Measurements from ENCODE around the gene UPK2. TPM values are rescaled to one million over a fixed set of nuclear protein-coding genes. Genes with fewer than 3 reads are reported as not detected.

Gene UPK2
- not detected in 2 replicates for total RNA-seq

GRCh38 chr11:118956094-118956846 is at the start of gene UPK2:
Gene UPK2, plus strand, starts transcription at chr11:118956298. Its CDS starts 53 bp downstream, at chr11:118956351.

GRCh38 chr11:118971646-118972045 is 15.5 kb downstream of the UPK2 start, which contains the start of gene FOXR1:
Gene FOXR1, plus strand, starts transcription at chr11:118971761. Its CDS starts 171 bp downstream, at chr11:118971932.

GRCh38 chr11:118997627-118998387 is 41.7 kb downstream of the UPK2 start, which contains the start of gene CENATAC:
Gene CENATAC, plus strand, starts transcription at chr11:118998138. Its CDS starts 60 bp downstream, at chr11:118998198.

Other genes with a start within 250 kb of the UPK2 start
- 74.2 and 104 TPM in 2 replicates for gene DDX6, start 165.1 kb upstream of the UPK2 start, total RNA-seq
- not detected in 2 replicates for gene CXCR5, start 72.4 kb upstream of the UPK2 start, total RNA-seq
- 20.8 and 29.3 TPM in 2 replicates for gene BCL9L, start 30.4 kb upstream of the UPK2 start, total RNA-seq
- not detected in 2 replicates for gene FOXR1, start 15.5 kb downstream of the UPK2 start, total RNA-seq
- gene CENATAC, start 41.8 kb downstream of the UPK2 start, total RNA-seq = 20.6 and 21.8 TPM in 2 replicates
- gene RPS25, start 62.0 kb downstream of the UPK2 start, total RNA-seq = 746 and 870 TPM in 2 replicates
- gene TRAPPC4, start 62.5 kb downstream of the UPK2 start, total RNA-seq = 112 and 118 TPM in 2 replicates
- gene SLC37A4, start 74.6 kb downstream of the UPK2 start, total RNA-seq = 6.0 and 7.3 TPM in 2 replicates
- gene HYOU1, start 100.9 kb downstream of the UPK2 start, total RNA-seq = 126 and 138 TPM in 2 replicates
- 30.7 and 31.9 TPM in 2 replicates for gene VPS11, start 111.5 kb downstream of the UPK2 start, total RNA-seq
- 4.7 and 6.7 TPM in 2 replicates for gene HMBS, start 128.6 kb downstream of the UPK2 start, total RNA-seq
- 9.5 and 14.4 TPM in 2 replicates for gene DPAGT1, start 145.6 kb downstream of the UPK2 start, total RNA-seq
- gene C2CD2L, start 151.0 kb downstream of the UPK2 start, total RNA-seq = 1.7 and 1.8 TPM in 2 replicates
- 12.7 and 14.3 TPM in 2 replicates for gene HINFP, start 165.3 kb downstream of the UPK2 start, total RNA-seq
- 0.14 and 0.18 TPM in 2 replicates for gene ABCG4, start 192.8 kb downstream of the UPK2 start, total RNA-seq
- gene NLRX1, start 212.4 kb downstream of the UPK2 start, total RNA-seq = 14.4 and 17.7 TPM in 2 replicates
- 0.14 and 0.18 TPM in 2 replicates for gene NHERF4, start 229.2 kb downstream of the UPK2 start, total RNA-seq

Data from smooth muscle cell of bladder (primary cell).